ENCODE data around the gene KLF13. TPM values are rescaled to one million over a fixed set of nuclear protein-coding genes. Genes with fewer than 3 reads are reported as not detected.

Gene KLF13
- total RNA-seq, 2 donors from 2014 or later, result 68.9 to 92.3 TPM

DNA sequence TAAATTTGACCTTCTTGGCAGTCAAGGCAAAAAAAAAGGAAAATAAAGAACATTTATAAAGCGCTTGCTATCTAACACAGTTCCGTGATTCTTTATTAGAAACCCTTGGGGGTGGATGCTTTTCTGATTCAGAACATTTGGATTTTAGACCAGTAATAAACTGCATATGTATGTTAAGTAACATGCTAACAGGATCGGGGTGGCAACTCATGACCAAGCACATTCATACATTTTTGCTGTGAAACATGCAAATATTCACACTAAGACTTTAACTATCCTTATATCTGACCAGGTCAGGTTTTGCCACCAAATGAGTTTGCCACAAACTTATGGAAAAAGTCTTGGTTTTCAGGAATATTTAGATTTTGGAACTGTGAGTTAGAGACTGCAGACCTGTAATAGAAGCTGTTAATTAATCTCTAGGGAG lies 30.4 kb upstream of the KLF13 start:
- no peak for DNase-seq
- Histone ChIP-seq H3K27me3 (no peaks in the 10 kb centered on the region), H3K4me3 (no peak overlapping the region), H3K9me3 (no peaks in the 10 kb centered on the region), H3K27ac (no peak overlapping the region), H3K9ac (ENCODE audit: low read depth in 2 of 2, low read length in 2 of 2) (no peak overlapping the region), H3K36me3 (no peaks in the 10 kb centered on the region), H3K4me1 (peaks cover 3% of the 10 kb centered on the region)
- intact Hi-C loops (cut with DNase I), result no loop called here
- TF ChIP-seq, protein P1, sequence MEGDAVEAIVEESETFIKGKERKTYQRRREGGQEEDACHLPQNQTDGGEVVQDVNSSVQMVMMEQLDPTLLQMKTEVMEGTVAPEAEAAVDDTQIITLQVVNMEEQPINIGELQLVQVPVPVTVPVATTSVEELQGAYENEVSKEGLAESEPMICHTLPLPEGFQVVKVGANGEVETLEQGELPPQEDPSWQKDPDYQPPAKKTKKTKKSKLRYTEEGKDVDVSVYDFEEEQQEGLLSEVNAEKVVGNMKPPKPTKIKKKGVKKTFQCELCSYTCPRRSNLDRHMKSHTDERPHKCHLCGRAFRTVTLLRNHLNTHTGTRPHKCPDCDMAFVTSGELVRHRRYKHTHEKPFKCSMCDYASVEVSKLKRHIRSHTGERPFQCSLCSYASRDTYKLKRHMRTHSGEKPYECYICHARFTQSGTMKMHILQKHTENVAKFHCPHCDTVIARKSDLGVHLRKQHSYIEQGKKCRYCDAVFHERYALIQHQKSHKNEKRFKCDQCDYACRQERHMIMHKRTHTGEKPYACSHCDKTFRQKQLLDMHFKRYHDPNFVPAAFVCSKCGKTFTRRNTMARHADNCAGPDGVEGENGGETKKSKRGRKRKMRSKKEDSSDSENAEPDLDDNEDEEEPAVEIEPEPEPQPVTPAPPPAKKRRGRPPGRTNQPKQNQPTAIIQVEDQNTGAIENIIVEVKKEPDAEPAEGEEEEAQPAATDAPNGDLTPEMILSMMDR (IDR thresholded peaks at IDR 0.05), result no peak

DNA sequence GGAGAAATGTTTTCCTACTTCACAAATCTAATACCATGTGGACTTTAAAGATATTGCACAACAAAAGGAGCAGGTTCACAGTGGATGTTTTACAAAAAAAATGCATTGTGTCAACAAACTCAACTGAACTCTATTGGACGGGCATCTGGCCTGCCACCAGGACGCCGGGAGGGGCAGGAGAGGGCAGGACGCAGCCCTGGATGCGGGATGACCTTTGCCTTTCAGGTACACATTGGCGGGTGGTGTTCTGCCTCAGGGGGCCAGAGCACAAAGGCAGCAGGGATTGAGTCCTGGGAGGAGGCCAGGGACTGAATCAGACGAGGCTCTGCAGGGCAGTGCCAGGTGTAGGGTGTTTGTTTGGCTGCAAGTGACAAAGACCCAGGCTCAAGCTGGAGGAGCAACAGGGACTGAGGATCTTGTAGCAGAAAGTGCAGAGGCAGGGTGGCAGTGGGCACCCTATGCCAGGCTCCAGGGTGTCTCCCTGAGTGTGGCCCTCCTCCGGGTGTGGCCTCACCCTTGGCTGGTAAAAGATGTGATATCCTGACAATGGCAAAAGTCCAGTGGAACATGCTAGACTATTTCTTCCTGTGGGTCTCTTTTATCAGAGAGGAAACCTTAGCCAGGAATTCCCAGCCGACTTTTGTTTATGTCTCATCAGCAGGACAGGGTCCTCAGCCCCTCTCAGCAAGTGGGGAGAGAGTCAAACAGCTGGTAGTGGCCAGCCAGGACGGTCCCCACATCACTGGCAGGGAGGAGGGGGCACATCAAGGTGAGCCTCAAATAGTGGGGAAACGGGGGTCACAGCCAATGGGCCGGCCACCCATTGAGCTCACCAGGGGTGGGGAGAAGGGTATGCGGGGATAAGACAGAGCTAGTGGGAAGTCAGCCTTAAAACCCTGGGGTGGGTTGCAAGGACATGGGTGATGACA lies 29.7 kb upstream of the KLF13 start:
- H3K27me3 ChIP-seq, result no peaks in the 10 kb centered on the region
- H3K9ac ChIP-seq (ENCODE audit: low read depth in 2 of 2, low read length in 2 of 2), result no peak overlapping the region
- no peaks in the 10 kb centered on the region for H3K9me3 ChIP-seq
- intact Hi-C loops (cut with DNase I), result no loop called here
- no peak overlapping the region for H3K4me3 ChIP-seq
- no peaks in the 10 kb centered on the region for H3K36me3 ChIP-seq
- peaks cover 3% of the 10 kb centered on the region for H3K4me1 ChIP-seq
- H3K27ac ChIP-seq, result peak overlapping the region; percentile 32
- TF ChIP-seq, protein P1 (IDR thresholded peaks at IDR 0.05), result no peak
- peak; percentile 89 for DNase-seq

DNA sequence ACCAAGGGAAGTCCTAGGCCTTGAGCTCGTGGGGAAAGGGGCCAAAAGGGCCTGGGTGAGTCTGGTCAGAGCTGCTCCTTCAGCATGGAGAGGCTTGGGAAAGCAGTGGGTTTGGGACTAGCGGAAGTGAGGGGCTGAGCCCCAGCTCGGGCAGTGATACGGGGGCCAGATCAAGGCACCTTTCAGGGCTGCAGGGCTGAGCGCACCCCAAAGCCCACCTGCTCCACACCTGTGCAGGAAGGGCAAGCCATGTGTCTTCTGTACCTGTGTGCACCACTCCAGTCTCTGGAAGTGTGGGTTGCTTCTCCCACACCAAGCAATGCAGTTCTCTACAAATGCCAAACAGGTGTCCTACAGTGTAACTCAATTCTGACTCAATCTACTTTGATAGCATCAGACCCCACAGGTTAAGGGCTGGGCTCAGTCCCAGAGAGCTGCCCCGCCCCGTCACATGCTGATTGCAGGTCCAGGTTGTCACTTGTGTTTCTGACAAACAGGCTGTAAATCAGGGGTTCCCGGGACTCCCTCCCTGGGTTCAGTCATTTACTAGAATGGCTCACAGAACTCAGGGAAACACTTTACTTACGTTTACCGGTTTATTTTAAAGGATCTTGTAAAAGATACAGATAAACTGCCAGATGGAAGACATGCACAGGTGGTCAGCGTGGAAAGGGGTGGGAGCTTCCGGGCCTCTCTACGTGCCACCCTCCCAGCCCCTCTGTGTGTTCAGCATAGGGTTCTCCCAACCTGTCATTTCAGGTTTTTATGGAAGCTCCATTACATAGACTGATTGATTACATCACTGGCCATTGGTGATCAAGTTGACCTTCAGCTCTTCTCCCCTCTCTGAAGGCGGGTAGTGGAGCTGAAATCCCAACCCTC lies 28.8 kb upstream of the KLF13 start:
- DNase-seq, result peak; percentile 91
- TF ChIP-seq, protein P1 (IDR thresholded peaks at IDR 0.05), result no peak
- intact Hi-C loops (cut with DNase I), result no loop called here
- Histone ChIP-seq H3K36me3 (no peaks in the 10 kb centered on the region), H3K9ac (ENCODE audit: low read depth in 2 of 2, low read length in 2 of 2) (no peak overlapping the region), H3K9me3 (no peaks in the 10 kb centered on the region), H3K4me3 (no peak overlapping the region), H3K27me3 (no peaks in the 10 kb centered on the region), H3K27ac (peak overlapping the region; percentile 32), H3K4me1 (peaks cover 3% of the 10 kb centered on the region)

- no peaks in the 10 kb centered on the region for H3K36me3 ChIP-seq
- no peak for DNase-seq
- intact Hi-C loops (cut with DNase I), result no loop called here
- TF ChIP-seq, protein P1 (IDR thresholded peaks at IDR 0.05), result no peak
- H3K27ac ChIP-seq, result no peak overlapping the region
- no peaks in the 10 kb centered on the region for H3K9me3 ChIP-seq
- H3K9ac ChIP-seq (ENCODE audit: low read depth in 2 of 2, low read length in 2 of 2), result no peak overlapping the region
- H3K27me3 ChIP-seq, result no peaks in the 10 kb centered on the region
- peaks cover 3% of the 10 kb centered on the region for H3K4me1 ChIP-seq
- H3K4me3 ChIP-seq, result no peak overlapping the region
These were observed 27.9 kb upstream of the KLF13 start for GRCh38 chr15:31298707-31299172.

DNA sequence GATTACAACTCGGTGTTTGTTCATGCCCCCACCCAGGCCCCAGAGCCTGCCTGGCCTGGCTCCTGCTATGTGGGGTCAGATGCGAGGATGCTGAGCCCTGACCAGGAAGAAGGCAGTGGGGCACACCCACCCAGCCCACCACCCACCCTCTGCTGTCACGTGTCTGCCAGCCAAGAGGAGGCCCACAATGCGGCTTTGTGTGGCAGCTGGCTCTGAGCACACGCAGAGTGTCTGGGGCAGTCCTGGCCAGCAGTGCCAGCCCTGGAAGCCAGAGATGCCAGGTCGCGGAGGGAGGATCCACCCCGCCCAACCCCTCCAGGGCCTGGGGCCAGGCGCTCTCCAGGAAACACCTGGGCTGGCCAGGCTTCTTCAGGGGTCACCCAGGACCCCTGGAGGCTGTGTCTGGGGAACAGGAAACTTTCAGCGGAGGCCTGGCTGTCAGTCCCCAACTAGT lies 26.4 kb upstream of the KLF13 start:
- Histone ChIP-seq H3K4me1 (peaks cover 3% of the 10 kb centered on the region), H3K9ac (ENCODE audit: low read depth in 2 of 2, low read length in 2 of 2) (no peak overlapping the region), H3K9me3 (no peaks in the 10 kb centered on the region), H3K4me3 (no peak overlapping the region), H3K27ac (no peak overlapping the region), H3K36me3 (no peaks in the 10 kb centered on the region), H3K27me3 (no peaks in the 10 kb centered on the region)
- TF ChIP-seq, protein P1 (IDR thresholded peaks at IDR 0.05), result no peak
- intact Hi-C loops (cut with DNase I), result no loop called here
- no peak for DNase-seq
